SU-DHL-6 (cell line): Measurements from ENCODE around the gene ELMO3.

Source experiments
- H2AFZ ChIP-seq: fragments of 200-600 bp; sonication (generic); 2 replicates; pipeline ENCODE4 v1.6.1; 2014; ENCODE audit warnings: low read depth, mild to moderate bottlenecking, moderate library complexity, mixed read lengths, antibody characterized with exemption, low read length; ENCODE audit not compliant: severe bottlenecking
- H3F3A ChIP-seq: fragments of 200-600 bp; shearing (Covaris generic); 2 replicates; pipeline ENCODE4 v1.6.0; 2016; ENCODE audit warnings: antibody characterized with exemption, mild to moderate bottlenecking; ENCODE audit not compliant: insufficient read depth
- H3K27ac ChIP-seq: fragments of 200-600 bp; sonication (generic); 2 replicates; pipeline ENCODE4 v1.5.1; 2016; ENCODE audit warnings: low read depth, mild to moderate bottlenecking, low read length, moderate library complexity, mixed read lengths
- H3K27me3 ChIP-seq: fragments of 200-600 bp; sonication (generic), shearing (Covaris generic); 2 replicates; pipeline ENCODE4 v1.6.0; 2014; ENCODE audit warnings: mild to moderate bottlenecking, low read length
- H3K36me3 ChIP-seq: fragments of 200-600 bp; sonication (generic); 2 replicates; pipeline ENCODE4 v1.6.1; 2014; ENCODE audit warnings: mild to moderate bottlenecking, low read length, mixed read lengths
- H3K4me2 ChIP-seq: fragments of 300-600, 200-600 bp; shearing (Covaris generic), sonication (generic); 2 replicates; pipeline ENCODE4 v1.6.0; 2014; ENCODE audit warnings: low read length, low read depth, mild to moderate bottlenecking; ENCODE audit not compliant: poor library complexity, severe bottlenecking
- H3K4me3 ChIP-seq: fragments of 200-600 bp; sonication (generic); 2 replicates; pipeline ENCODE4 v1.5.1; 2014; ENCODE audit warnings: antibody characterized with exemption, low read length, mild to moderate bottlenecking, mixed read lengths; ENCODE audit not compliant: insufficient read depth, poor library complexity, severe bottlenecking
- H3K79me2 ChIP-seq: fragments of 200-600 bp; sonication (generic); 2 replicates; pipeline ENCODE4 v1.6.1; 2014; ENCODE audit warnings: mild to moderate bottlenecking, low read length, moderate library complexity; ENCODE audit not compliant: insufficient read depth
- H3K9ac ChIP-seq: fragments of 200-600 bp; sonication (generic); 2 replicates; pipeline ENCODE4 v1.7.0; 2014; ENCODE audit warnings: mild to moderate bottlenecking, low read length
- H3K9me2 ChIP-seq: fragments of 200-600 bp; sonication (generic); replicated peaks from 2 replicates; pipeline ENCODE4 v1.6.1; 2014; ENCODE audit warnings: low read length; ENCODE audit not compliant: insufficient read depth
- H3K9me3 ChIP-seq: fragments of 200-600 bp; sonication (generic); 2 replicates; pipeline ENCODE4 v1.6.1; 2014; ENCODE audit warnings: low read length, mixed read lengths; ENCODE audit not compliant: insufficient read depth
- H4K20me1 ChIP-seq: fragments of 200-600 bp; sonication (generic); 2 replicates; pipeline ENCODE4 v1.6.1; 2014; ENCODE audit warnings: low read depth, mild to moderate bottlenecking, antibody characterized with exemption, low read length, moderate library complexity, mixed read lengths
- EZH2phosphoT487 ChIP-seq: fragments of 200-600 bp; sonication (generic), shearing (Covaris generic); conservative IDR thresholded peaks from 2 replicates; pipeline ENCODE4 v1.6.1; 2018; ENCODE audit warnings: mild to moderate bottlenecking, antibody characterized with exemption, low read length, moderate library complexity, mixed read lengths
- TF ChIP-seq, protein P1 (sequence below): fragments of 200-600 bp; sonication (generic); IDR thresholded peaks from one replicate; pipeline ENCODE4 v1.5.1; 2017; ENCODE audit warnings: antibody characterized with exemption, mild to moderate bottlenecking, low read length, moderate library complexity; ENCODE audit not compliant: insufficient read depth, poor library complexity, severe bottlenecking

ELMO3 gene

DNA sequence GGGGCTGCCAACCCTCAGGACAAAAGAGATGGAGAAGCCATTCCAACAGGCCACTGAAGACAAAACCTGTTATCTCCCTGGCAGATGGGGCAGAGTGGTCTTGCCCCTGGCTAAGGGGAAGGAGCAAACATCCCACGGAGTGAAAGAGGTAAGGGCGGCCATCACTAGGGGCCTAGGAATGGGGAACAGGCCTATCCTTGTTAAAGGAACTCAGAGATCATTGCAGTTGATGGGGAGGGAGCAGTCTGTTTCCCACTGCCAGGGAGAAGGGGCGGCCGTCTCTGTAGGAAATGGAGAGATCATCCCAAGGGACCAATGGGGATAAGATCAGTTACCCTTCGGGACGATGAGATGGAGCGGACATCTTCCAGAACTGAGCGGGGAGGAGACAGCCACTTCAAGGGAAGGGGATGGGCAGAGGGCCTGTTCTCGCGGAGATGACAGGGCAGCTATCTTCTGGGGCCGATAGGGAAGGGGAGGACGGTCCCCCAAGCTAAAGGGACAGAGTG is 27.4 kb downstream of the ELMO3 start:
- H2AFZ ChIP-seq = peak overlapping the region; percentile 97
- H3K4me3 ChIP-seq = peak overlapping the region; percentile 90
- no peaks in the 10 kb centered on the region for H3K9me3 ChIP-seq
- no peaks in the 10 kb centered on the region for H3K27me3 ChIP-seq
- peak overlapping the region; percentile 29; the same call in 1 of the 2 replicates for H3K27ac ChIP-seq
- H3K79me2 ChIP-seq = peaks cover 11% of the 10 kb centered on the region
- no peaks in the 10 kb centered on the region for H3K9me2 ChIP-seq
- H3K4me2 ChIP-seq = peak overlapping the region; percentile 98
- H4K20me1 ChIP-seq = no peaks in the 10 kb centered on the region
- no peaks in the 10 kb centered on the region for H3K36me3 ChIP-seq
- TF ChIP-seq EZH2phosphoT487 = no peak
- TF ChIP-seq, protein P1, sequence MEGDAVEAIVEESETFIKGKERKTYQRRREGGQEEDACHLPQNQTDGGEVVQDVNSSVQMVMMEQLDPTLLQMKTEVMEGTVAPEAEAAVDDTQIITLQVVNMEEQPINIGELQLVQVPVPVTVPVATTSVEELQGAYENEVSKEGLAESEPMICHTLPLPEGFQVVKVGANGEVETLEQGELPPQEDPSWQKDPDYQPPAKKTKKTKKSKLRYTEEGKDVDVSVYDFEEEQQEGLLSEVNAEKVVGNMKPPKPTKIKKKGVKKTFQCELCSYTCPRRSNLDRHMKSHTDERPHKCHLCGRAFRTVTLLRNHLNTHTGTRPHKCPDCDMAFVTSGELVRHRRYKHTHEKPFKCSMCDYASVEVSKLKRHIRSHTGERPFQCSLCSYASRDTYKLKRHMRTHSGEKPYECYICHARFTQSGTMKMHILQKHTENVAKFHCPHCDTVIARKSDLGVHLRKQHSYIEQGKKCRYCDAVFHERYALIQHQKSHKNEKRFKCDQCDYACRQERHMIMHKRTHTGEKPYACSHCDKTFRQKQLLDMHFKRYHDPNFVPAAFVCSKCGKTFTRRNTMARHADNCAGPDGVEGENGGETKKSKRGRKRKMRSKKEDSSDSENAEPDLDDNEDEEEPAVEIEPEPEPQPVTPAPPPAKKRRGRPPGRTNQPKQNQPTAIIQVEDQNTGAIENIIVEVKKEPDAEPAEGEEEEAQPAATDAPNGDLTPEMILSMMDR = no peak
- no peaks in the 10 kb centered on the region for H3F3A ChIP-seq
- H3K9ac ChIP-seq = peak overlapping the region; percentile 72

DNA sequence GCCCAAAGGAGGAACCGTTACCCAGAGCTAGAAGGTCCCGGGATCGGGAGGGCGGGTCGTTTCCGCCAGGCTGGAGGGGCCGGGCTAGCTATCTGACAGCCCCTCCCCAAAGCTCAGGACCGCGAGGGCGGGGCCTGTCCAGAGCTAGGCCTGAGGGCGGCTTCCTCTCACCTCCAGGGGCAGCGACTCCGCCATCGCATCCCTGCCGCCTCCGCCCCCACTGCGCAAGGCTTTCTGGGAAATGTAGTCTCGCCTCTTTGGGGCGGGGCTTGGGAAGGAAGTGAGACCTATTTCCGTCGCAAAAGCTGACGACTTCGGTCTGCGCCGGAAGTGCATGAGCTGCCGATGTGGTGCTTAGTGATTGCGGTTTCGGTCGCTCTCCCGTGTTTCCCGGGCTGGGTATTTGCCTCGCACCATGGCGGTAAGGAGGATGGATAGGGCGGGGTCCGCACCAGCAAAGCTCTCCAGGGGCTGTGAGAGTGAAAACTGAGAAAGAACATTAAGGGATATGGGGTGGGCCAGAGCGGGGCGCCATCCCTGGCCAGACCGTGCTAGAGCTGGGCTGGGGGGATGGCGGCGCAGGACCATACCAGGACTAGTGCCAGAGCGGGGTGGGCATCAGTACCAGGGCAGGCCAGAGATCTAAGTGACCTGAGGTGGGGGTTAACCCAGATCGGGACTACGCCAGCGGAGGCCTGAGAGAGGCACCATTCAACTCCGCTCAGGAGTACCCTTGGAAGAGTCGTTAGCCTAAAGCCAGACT is 28.1 kb downstream of the ELMO3 start, which contains the start of gene TMEM208:
Gene TMEM208, plus strand, starts transcription at position 327 of the 763 bp plus-strand sequence. Its CDS starts 89 bp downstream, at position 416.
- H3K27me3 ChIP-seq = no peaks in the 10 kb centered on the region
- no peaks in the 10 kb centered on the region for H3K9me2 ChIP-seq
- peak within 1 kb of the TSS; percentile 29; the same call in 1 of the 2 replicates for H3K27ac ChIP-seq
- no peaks in the 10 kb centered on the region for H3K36me3 ChIP-seq
- H3K9me3 ChIP-seq = no peaks in the 10 kb centered on the region
- peak within 1 kb of the TSS; percentile 72 for H3K9ac ChIP-seq
- H3K4me3 ChIP-seq = peak within 1 kb of the TSS; percentile 90
- TF ChIP-seq EZH2phosphoT487 = no peak
- TF ChIP-seq, protein P1 = no peak
- H3K4me2 ChIP-seq = peak within 1 kb of the TSS; percentile 98
- peak within 1 kb of the TSS; percentile 97 for H2AFZ ChIP-seq
- H4K20me1 ChIP-seq = no peaks in the 10 kb centered on the region
- no peaks in the 10 kb centered on the region for H3F3A ChIP-seq
- peaks cover 11% of the 10 kb centered on the region for H3K79me2 ChIP-seq

DNA sequence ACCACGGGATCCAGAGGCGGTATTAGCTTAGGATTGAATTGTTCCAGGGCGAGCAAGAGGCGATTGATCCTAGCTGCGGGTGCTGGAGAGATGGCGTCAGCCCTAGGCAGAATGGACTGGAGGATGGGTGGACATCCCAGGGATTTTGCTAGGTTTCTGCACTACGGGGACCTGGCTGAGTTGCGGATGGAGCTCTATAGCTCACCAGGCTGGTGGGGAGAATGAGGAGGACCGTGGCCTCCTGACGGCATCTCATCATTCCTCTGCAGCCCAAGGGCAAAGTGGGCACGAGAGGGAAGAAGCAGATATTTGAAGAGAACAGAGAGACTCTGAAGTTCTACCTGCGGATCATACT is 28.6 kb downstream of the ELMO3 start:
- H4K20me1 ChIP-seq = no peaks in the 10 kb centered on the region
- TF ChIP-seq EZH2phosphoT487 = no peak
- TF ChIP-seq, protein P1 = no peak
- no peaks in the 10 kb centered on the region for H3K9me3 ChIP-seq
- H3K27ac ChIP-seq = no peak overlapping the region
- H3K9ac ChIP-seq = peak overlapping the region; percentile 72
- no peaks in the 10 kb centered on the region for H3F3A ChIP-seq
- H3K36me3 ChIP-seq = no peaks in the 10 kb centered on the region
- H2AFZ ChIP-seq = no peak overlapping the region
- peak overlapping the region; percentile 90 for H3K4me3 ChIP-seq
- no peaks in the 10 kb centered on the region for H3K27me3 ChIP-seq
- H3K4me2 ChIP-seq = peak overlapping the region; percentile 98
- peaks cover 11% of the 10 kb centered on the region for H3K79me2 ChIP-seq
- no peaks in the 10 kb centered on the region for H3K9me2 ChIP-seq
